ENCODE measurements around the gene CABP5.

The CABP5 gene

GRCh38 chr19:48029431-48029830 lies 14.4 kb downstream of the CABP5 start:
- no peak overlapping the region for H4K5ac ChIP-seq (ENCODE audit: low read length)
- H2BK5ac ChIP-seq (ENCODE audit: low read length) = no peak overlapping the region
- DNase-seq = no peak
- no peak overlapping the region for H4K8ac ChIP-seq (ENCODE audit: low read depth, low read length)
- no peaks in the 10 kb centered on the region for H3K4me1 ChIP-seq (ENCODE audit: control insufficient read depth, low read depth, low read length)
- no peak overlapping the region for H3K27ac ChIP-seq (ENCODE audit: low read depth, low read length)
- no peak overlapping the region for H2BK120ac ChIP-seq (ENCODE audit: low read depth, low read length)
- H3K18ac ChIP-seq (ENCODE audit: low read length) = no peak overlapping the region
- no peak overlapping the region for H2BK15ac ChIP-seq (replicated peaks; ENCODE audit: low read depth)
- no peaks in the 10 kb centered on the region for H3K79me2 ChIP-seq (ENCODE audit: control insufficient read depth, insufficient read depth, low read length)
- H3K4me2 ChIP-seq (ENCODE audit: low read length) = no peak overlapping the region
- H3K36me3 ChIP-seq (ENCODE audit: control insufficient read depth, insufficient read depth, low read length) = no peaks in the 10 kb centered on the region
- no peak overlapping the region for H3K4ac ChIP-seq (ENCODE audit: low read depth, low read length)
- no peak overlapping the region for H3K9ac ChIP-seq (ENCODE audit: low read length)
- H2AK5ac ChIP-seq (ENCODE audit: low read length) = no peak overlapping the region
- H3K56ac ChIP-seq (ENCODE audit: low read length) = no peak overlapping the region
- H3K27me3 ChIP-seq (ENCODE audit: insufficient read depth, low read length, poor library complexity) = no peaks in the 10 kb centered on the region
- no peak overlapping the region for H3K23ac ChIP-seq (ENCODE audit: low read length)
- H3K4me3 ChIP-seq (ENCODE audit: low read length) = no peak overlapping the region
- WGBS (ENCODE audit: extremely low coverage, insufficient coverage, low lambda C conversion rate) = no CpG with 5 or more reads among the region's 7 CpGs
- H3K79me1 ChIP-seq (ENCODE audit: low read length) = no peaks in the 10 kb centered on the region

DNA sequence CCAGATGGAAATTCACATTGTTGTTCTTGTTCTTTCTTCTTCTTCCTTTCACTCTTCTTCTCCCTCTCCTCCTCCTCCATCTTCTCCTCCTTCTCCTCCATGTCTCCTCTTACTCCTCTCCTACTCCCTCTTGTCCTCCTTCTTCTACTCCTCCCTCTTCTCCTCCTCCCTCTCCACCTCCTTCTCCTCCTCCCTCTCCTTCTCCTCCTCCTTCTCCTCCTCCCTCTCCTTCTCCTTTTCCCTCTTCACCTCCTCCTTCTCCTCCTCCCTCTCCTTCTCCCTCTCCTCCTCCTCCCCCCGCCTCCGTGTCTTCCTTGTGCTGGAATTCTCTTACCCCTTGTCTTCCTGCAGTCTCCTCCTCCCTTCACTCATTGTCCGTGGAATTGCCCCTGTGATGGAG lies 18.4 kb downstream of the CABP5 start:
- no peak overlapping the region for H3K23ac ChIP-seq (ENCODE audit: low read length)
- H3K56ac ChIP-seq (ENCODE audit: low read length) = no peak overlapping the region
- no peak overlapping the region for H2BK120ac ChIP-seq (ENCODE audit: low read depth, low read length)
- H2AK5ac ChIP-seq (ENCODE audit: low read length) = no peak overlapping the region
- H3K79me2 ChIP-seq (ENCODE audit: control insufficient read depth, insufficient read depth, low read length) = no peaks in the 10 kb centered on the region
- DNase-seq = no peak
- H3K36me3 ChIP-seq (ENCODE audit: control insufficient read depth, insufficient read depth, low read length) = no peaks in the 10 kb centered on the region
- no peaks in the 10 kb centered on the region for H3K27me3 ChIP-seq (ENCODE audit: insufficient read depth, low read length, poor library complexity)
- H3K4me2 ChIP-seq (ENCODE audit: low read length) = no peak overlapping the region
- H3K27ac ChIP-seq (ENCODE audit: low read depth, low read length) = no peak overlapping the region
- H2BK5ac ChIP-seq (ENCODE audit: low read length) = no peak overlapping the region
- no peak overlapping the region for H3K9ac ChIP-seq (ENCODE audit: low read length)
- H3K4me1 ChIP-seq (ENCODE audit: control insufficient read depth, low read depth, low read length) = no peaks in the 10 kb centered on the region
- H4K8ac ChIP-seq (ENCODE audit: low read depth, low read length) = no peak overlapping the region
- H3K4ac ChIP-seq (ENCODE audit: low read depth, low read length) = no peak overlapping the region
- no peak overlapping the region for H2BK15ac ChIP-seq (replicated peaks; ENCODE audit: low read depth)
- H3K79me1 ChIP-seq (ENCODE audit: low read length) = no peaks in the 10 kb centered on the region
- no peak overlapping the region for H3K4me3 ChIP-seq (ENCODE audit: low read length)
- no peak overlapping the region for H4K5ac ChIP-seq (ENCODE audit: low read length)
- no peak overlapping the region for H3K18ac ChIP-seq (ENCODE audit: low read length)
- whole genome bisulfite sequencing (ENCODE audit: extremely low coverage, insufficient coverage, low lambda C conversion rate) = no CpG with 5 or more reads among the region's 3 CpGs

GRCh38 chr19:48023518-48023917 lies 20.4 kb downstream of the CABP5 start:
- no peaks in the 10 kb centered on the region for H3K79me2 ChIP-seq (ENCODE audit: control insufficient read depth, insufficient read depth, low read length)
- DNase-seq = no peak
- H3K27me3 ChIP-seq (ENCODE audit: insufficient read depth, low read length, poor library complexity) = no peaks in the 10 kb centered on the region
- no peak overlapping the region for H2AK5ac ChIP-seq (ENCODE audit: low read length)
- no peak overlapping the region for H4K5ac ChIP-seq (ENCODE audit: low read length)
- no peak overlapping the region for H2BK5ac ChIP-seq (ENCODE audit: low read length)
- H3K36me3 ChIP-seq (ENCODE audit: control insufficient read depth, insufficient read depth, low read length) = no peaks in the 10 kb centered on the region
- H4K8ac ChIP-seq (ENCODE audit: low read depth, low read length) = no peak overlapping the region
- no peaks in the 10 kb centered on the region for H3K4me1 ChIP-seq (ENCODE audit: control insufficient read depth, low read depth, low read length)
- no peak overlapping the region for H3K4me3 ChIP-seq (ENCODE audit: low read length)
- H3K4me2 ChIP-seq (ENCODE audit: low read length) = no peak overlapping the region
- no peak overlapping the region for H3K56ac ChIP-seq (ENCODE audit: low read length)
- no peak overlapping the region for H3K27ac ChIP-seq (ENCODE audit: low read depth, low read length)
- no peak overlapping the region for H3K4ac ChIP-seq (ENCODE audit: low read depth, low read length)
- no peaks in the 10 kb centered on the region for H3K79me1 ChIP-seq (ENCODE audit: low read length)
- no peak overlapping the region for H3K23ac ChIP-seq (ENCODE audit: low read length)
- no peak overlapping the region for H2BK120ac ChIP-seq (ENCODE audit: low read depth, low read length)
- H3K18ac ChIP-seq (ENCODE audit: low read length) = no peak overlapping the region
- no CpG with 5 or more reads among the region's 3 CpGs for WGBS (ENCODE audit: extremely low coverage, insufficient coverage, low lambda C conversion rate)
- no peak overlapping the region for H2BK15ac ChIP-seq (replicated peaks; ENCODE audit: low read depth)
- H3K9ac ChIP-seq (ENCODE audit: low read length) = no peak overlapping the region

DNA sequence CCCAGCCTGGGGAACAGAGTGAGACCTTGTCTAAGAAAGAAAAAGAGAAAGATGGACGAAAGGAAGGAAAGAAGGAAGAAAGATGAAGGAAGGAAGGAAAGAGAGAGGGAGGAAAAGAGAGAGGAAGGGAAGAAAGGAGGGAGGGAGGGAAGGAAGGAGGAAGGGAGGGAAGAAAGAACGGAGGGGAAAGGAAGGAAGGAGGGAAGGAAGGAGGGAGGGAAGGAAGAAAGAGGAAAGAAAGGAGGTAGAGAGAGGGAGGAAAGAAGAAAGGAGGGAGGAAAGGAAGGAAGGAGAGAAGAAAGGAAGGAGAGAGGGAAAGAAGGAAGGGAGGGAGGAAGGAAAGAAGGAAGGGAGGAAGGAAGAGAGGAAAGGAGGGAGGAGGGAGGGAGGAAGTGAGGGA lies 20.9 kb downstream of the CABP5 start:
- Histone ChIP-seq H4K8ac (ENCODE audit: low read depth, low read length) (no peak overlapping the region), H4K5ac (ENCODE audit: low read length) (no peak overlapping the region), H3K27me3 (ENCODE audit: insufficient read depth, low read length, poor library complexity) (no peaks in the 10 kb centered on the region), H3K4ac (ENCODE audit: low read depth, low read length) (no peak overlapping the region), H3K4me1 (ENCODE audit: control insufficient read depth, low read depth, low read length) (no peaks in the 10 kb centered on the region), H3K36me3 (ENCODE audit: control insufficient read depth, insufficient read depth, low read length) (no peaks in the 10 kb centered on the region), H3K9ac (ENCODE audit: low read length) (no peak overlapping the region), H2BK120ac (ENCODE audit: low read depth, low read length) (no peak overlapping the region), H3K23ac (ENCODE audit: low read length) (no peak overlapping the region), H2AK5ac (ENCODE audit: low read length) (no peak overlapping the region), H3K27ac (ENCODE audit: low read depth, low read length) (no peak overlapping the region), H2BK5ac (ENCODE audit: low read length) (no peak overlapping the region), H3K79me1 (ENCODE audit: low read length) (no peaks in the 10 kb centered on the region), H3K18ac (ENCODE audit: low read length) (no peak overlapping the region), H3K56ac (ENCODE audit: low read length) (no peak overlapping the region), H3K4me2 (ENCODE audit: low read length) (no peak overlapping the region), H3K4me3 (ENCODE audit: low read length) (no peak overlapping the region), H3K79me2 (ENCODE audit: control insufficient read depth, insufficient read depth, low read length) (no peaks in the 10 kb centered on the region), H2BK15ac (replicated peaks; ENCODE audit: low read depth) (no peak overlapping the region)
- DNase-seq = no peak
- WGBS (ENCODE audit: extremely low coverage, insufficient coverage, low lambda C conversion rate) = 100% methylated on average over 1 of the region's 2 CpGs

- WGBS (ENCODE audit: extremely low coverage, insufficient coverage, low lambda C conversion rate) = no CpG with 5 or more reads among the region's 3 CpGs
- Histone ChIP-seq H3K4me3 (ENCODE audit: low read length) (no peak overlapping the region), H4K8ac (ENCODE audit: low read depth, low read length) (no peak overlapping the region)
Measured at GRCh38 chr19:48020686-48021085, 23.2 kb downstream of the CABP5 start.

GRCh38 chr19:48010932-48011758 lies 32.7 kb downstream of the CABP5 start:
- no peak overlapping the region for H3K4ac ChIP-seq (ENCODE audit: low read depth, low read length)
- no peak overlapping the region for H3K4me3 ChIP-seq (ENCODE audit: low read length)
- no CpG with 5 or more reads among the region's 11 CpGs for WGBS (ENCODE audit: extremely low coverage, insufficient coverage, low lambda C conversion rate)
- no peak overlapping the region for H3K4me2 ChIP-seq (ENCODE audit: low read length)
- H2BK120ac ChIP-seq (ENCODE audit: low read depth, low read length) = no peak overlapping the region
- no peak for DNase-seq
- no peaks in the 10 kb centered on the region for H3K4me1 ChIP-seq (ENCODE audit: control insufficient read depth, low read depth, low read length)
- H2BK15ac ChIP-seq (replicated peaks; ENCODE audit: low read depth) = no peak overlapping the region
- H3K27me3 ChIP-seq (ENCODE audit: insufficient read depth, low read length, poor library complexity) = no peaks in the 10 kb centered on the region
- no peak overlapping the region for H3K9ac ChIP-seq (ENCODE audit: low read length)
- H3K79me2 ChIP-seq (ENCODE audit: control insufficient read depth, insufficient read depth, low read length) = no peaks in the 10 kb centered on the region
- H3K56ac ChIP-seq (ENCODE audit: low read length) = no peak overlapping the region
- no peak overlapping the region for H4K5ac ChIP-seq (ENCODE audit: low read length)
- H4K8ac ChIP-seq (ENCODE audit: low read depth, low read length) = no peak overlapping the region
- no peaks in the 10 kb centered on the region for H3K36me3 ChIP-seq (ENCODE audit: control insufficient read depth, insufficient read depth, low read length)
- no peak overlapping the region for H3K27ac ChIP-seq (ENCODE audit: low read depth, low read length)
- no peaks in the 10 kb centered on the region for H3K79me1 ChIP-seq (ENCODE audit: low read length)
- no peak overlapping the region for H2BK5ac ChIP-seq (ENCODE audit: low read length)
- H3K23ac ChIP-seq (ENCODE audit: low read length) = no peak overlapping the region
- no peak overlapping the region for H3K18ac ChIP-seq (ENCODE audit: low read length)
- H2AK5ac ChIP-seq (ENCODE audit: low read length) = no peak overlapping the region

More at GRCh38 chr19:48020686-48021085, 23.2 kb downstream of the CABP5 start:
- H3K23ac ChIP-seq (ENCODE audit: low read length) = no peak overlapping the region
- H3K79me2 ChIP-seq (ENCODE audit: control insufficient read depth, insufficient read depth, low read length) = no peaks in the 10 kb centered on the region
- H2BK5ac ChIP-seq (ENCODE audit: low read length) = no peak overlapping the region
- H3K18ac ChIP-seq (ENCODE audit: low read length) = no peak overlapping the region
- no peak overlapping the region for H3K4me2 ChIP-seq (ENCODE audit: low read length)
- no peak overlapping the region for H2AK5ac ChIP-seq (ENCODE audit: low read length)
- H3K36me3 ChIP-seq (ENCODE audit: control insufficient read depth, insufficient read depth, low read length) = no peaks in the 10 kb centered on the region
- DNase-seq = no peak
- no peak overlapping the region for H2BK120ac ChIP-seq (ENCODE audit: low read depth, low read length)
- no peaks in the 10 kb centered on the region for H3K4me1 ChIP-seq (ENCODE audit: control insufficient read depth, low read depth, low read length)
- H3K79me1 ChIP-seq (ENCODE audit: low read length) = no peaks in the 10 kb centered on the region
- H3K27ac ChIP-seq (ENCODE audit: low read depth, low read length) = no peak overlapping the region
- no peaks in the 10 kb centered on the region for H3K27me3 ChIP-seq (ENCODE audit: insufficient read depth, low read length, poor library complexity)
- H4K5ac ChIP-seq (ENCODE audit: low read length) = no peak overlapping the region
- no peak overlapping the region for H3K56ac ChIP-seq (ENCODE audit: low read length)
- no peak overlapping the region for H3K4ac ChIP-seq (ENCODE audit: low read depth, low read length)
- no peak overlapping the region for H3K9ac ChIP-seq (ENCODE audit: low read length)
- no peak overlapping the region for H2BK15ac ChIP-seq (replicated peaks; ENCODE audit: low read depth)
